Adrenal gland (tissue), 5 donors: ENCODE results near the gene BRD7.

Experiments
- POLR2A ChIP-seq, 2 donors: fragments of 450-650 bp; IDR thresholded peaks; one replicate each; pipeline ENCODE4 v1.6.1; 2017; ENCODE audit warnings: antibody characterized with exemption in 2 of 2, mild to moderate bottlenecking in 2 of 2, moderate library complexity in 1 of 2
- TF ChIP-seq, protein P1 (sequence below), 6 experiments: fragments of 450-650 bp in 4 of 6; fragments of 200-600 bp in 2 of 6; sonication (generic) in 1 of 6; IDR thresholded peaks; 1 replicate in 5 of 6; 2 replicates in 1 of 6; pipeline versions ENCODE4 v1.5.1 to v1.8.0; 2016 to 2021; ENCODE audit warnings: antibody characterized with exemption in 6 of 6, mild to moderate bottlenecking in 2 of 6, moderate library complexity in 1 of 6
- donor health status: DM: no; HTN: no; CAD: no.

- TF ChIP-seq POLR2A (IDR thresholded peaks at IDR 0.05) = no peak
- TF ChIP-seq, protein P1, sequence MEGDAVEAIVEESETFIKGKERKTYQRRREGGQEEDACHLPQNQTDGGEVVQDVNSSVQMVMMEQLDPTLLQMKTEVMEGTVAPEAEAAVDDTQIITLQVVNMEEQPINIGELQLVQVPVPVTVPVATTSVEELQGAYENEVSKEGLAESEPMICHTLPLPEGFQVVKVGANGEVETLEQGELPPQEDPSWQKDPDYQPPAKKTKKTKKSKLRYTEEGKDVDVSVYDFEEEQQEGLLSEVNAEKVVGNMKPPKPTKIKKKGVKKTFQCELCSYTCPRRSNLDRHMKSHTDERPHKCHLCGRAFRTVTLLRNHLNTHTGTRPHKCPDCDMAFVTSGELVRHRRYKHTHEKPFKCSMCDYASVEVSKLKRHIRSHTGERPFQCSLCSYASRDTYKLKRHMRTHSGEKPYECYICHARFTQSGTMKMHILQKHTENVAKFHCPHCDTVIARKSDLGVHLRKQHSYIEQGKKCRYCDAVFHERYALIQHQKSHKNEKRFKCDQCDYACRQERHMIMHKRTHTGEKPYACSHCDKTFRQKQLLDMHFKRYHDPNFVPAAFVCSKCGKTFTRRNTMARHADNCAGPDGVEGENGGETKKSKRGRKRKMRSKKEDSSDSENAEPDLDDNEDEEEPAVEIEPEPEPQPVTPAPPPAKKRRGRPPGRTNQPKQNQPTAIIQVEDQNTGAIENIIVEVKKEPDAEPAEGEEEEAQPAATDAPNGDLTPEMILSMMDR (IDR thresholded peaks at IDR 0.05) = no peak
Observed at GRCh38 chr16:50314665-50315064, 54.1 kb downstream of the BRD7 start.
